HepG2 (cell line): Measurements from ENCODE around the gene TAT. TPM values are rescaled to one million over a fixed set of nuclear protein-coding genes. Genes with fewer than 3 reads are reported as not detected.

Source experiments
- ADNP ChIP-seq: sonication (generic); formaldehyde crosslinking; IDR thresholded peaks from 2 replicates; pipeline ENCODE4 v1.4.0; 2020; ENCODE audit warnings: missing genetic modification reagents
- CREB3 ChIP-seq: sonication (generic); formaldehyde crosslinking; IDR thresholded peaks from 2 replicates; pipeline ENCODE4 v1.5.0; 2020; ENCODE audit warnings: missing genetic modification reagents
- DNMT1 ChIP-seq: sonication (generic); formaldehyde crosslinking; IDR thresholded peaks from 2 replicates; pipeline ENCODE4 v1.5.1; 2020; ENCODE audit warnings: mild to moderate bottlenecking, missing genetic modification reagents
- FOXA3 ChIP-seq: IDR thresholded peaks from 2 replicates; pipeline ENCODE4 v1.6.1; 2016; ENCODE audit warnings: missing genetic modification reagents, missing compliant biosample characterization
- HMGA1 ChIP-seq: sonication (generic); formaldehyde crosslinking; conservative IDR thresholded peaks from 2 replicates; pipeline ENCODE4 v1.4.0; 2020; ENCODE audit warnings: missing genetic modification reagents
- HNF1A ChIP-seq, 2 experiments: sonication (generic) in 1 of 2; formaldehyde crosslinking in 1 of 2; IDR thresholded peaks; 2 replicates each; pipeline versions ENCODE4 v1.4.0 to v1.6.1; 2016 to 2020; ENCODE audit warnings: borderline replicate concordance in 1 of 2, low read depth in 1 of 2, mild to moderate bottlenecking in 1 of 2, missing genetic modification reagents in 1 of 2
- HNRNPUL1 ChIP-seq: fragments of 200-400 bp; formaldehyde crosslinking; IDR thresholded peaks from 2 replicates; pipeline ENCODE4 v1.6.1; 2017; ENCODE audit warnings: low read depth, mild to moderate bottlenecking, low read length, moderate library complexity
- NFKB2 ChIP-seq: sonication (generic); formaldehyde crosslinking; IDR thresholded peaks from 2 replicates; pipeline ENCODE4 v1.4.0; 2020; ENCODE audit warnings: missing genetic modification reagents, borderline replicate concordance
- PITX1 ChIP-seq: sonication (generic); formaldehyde crosslinking; IDR thresholded peaks from 2 replicates; pipeline ENCODE4 v1.5.1; 2020; ENCODE audit warnings: mild to moderate bottlenecking, missing genetic modification reagents
- ZBTB38 ChIP-seq: sonication (generic); formaldehyde crosslinking; IDR thresholded peaks from 2 replicates; pipeline ENCODE4 v1.5.1; 2020; ENCODE audit warnings: mild to moderate bottlenecking, missing genetic modification reagents
- ZC3H13 ChIP-seq: sonication (generic); formaldehyde crosslinking; IDR thresholded peaks from 2 replicates; pipeline ENCODE4 v1.8.1; 2023; ENCODE audit warnings: mild to moderate bottlenecking, missing genetic modification reagents, moderate library complexity
- ZNF33B ChIP-seq: sonication (generic); formaldehyde crosslinking; IDR thresholded peaks from 2 replicates; pipeline ENCODE4 v1.5.1; 2020; ENCODE audit warnings: mild to moderate bottlenecking, missing genetic modification reagents
- ZNF790 ChIP-seq: sonication (generic); formaldehyde crosslinking; IDR thresholded peaks from 2 replicates; pipeline ENCODE4 v1.8.0; 2022; ENCODE audit warnings: missing genetic modification reagents, mild to moderate bottlenecking, borderline replicate concordance
- polyA plus RNA-seq, 8 experiments: library from polyadenylated mRNA; depleted of rRNA in 3 of 8; stranded (reverse) in 7 of 8; unstranded in 1 of 8; fragments of >200 nt; fragmentation: Illumina TruSeq in 4 of 8; extraction: Trizol in 4 of 8; gene quantifications; 2 replicates each; pipeline versions ENCODE4 v1.2.1 to v1.2.3, GENCODE V29; 2011 to 2016; ENCODE audit warnings: low read depth in 4 of 8, missing spikeins in 1 of 8, mixed read lengths in 1 of 8; ENCODE audit not compliant: insufficient read depth in 1 of 8
- total RNA-seq, 5 experiments: library from RNA; depleted of rRNA; stranded (reverse); fragments of >200 nt; fragmentation: Illumina TruSeq; extraction: Trizol; gene quantifications; 2 replicates each; pipeline ENCODE4 v1.2.3, GENCODE V29; 2016; ENCODE audit warnings: low read depth in 1 of 5
- TF ChIP-seq, protein P1 (sequence below): sonication (generic); formaldehyde crosslinking; conservative IDR thresholded peaks from 2 replicates; pipeline ENCODE4 v1.4.0; 2020; ENCODE audit warnings: mild to moderate bottlenecking, missing genetic modification reagents, moderate library complexity
- TF ChIP-seq, protein P2 (sequence below): sonication (generic); formaldehyde crosslinking; IDR thresholded peaks from 2 replicates; pipeline ENCODE4 v1.5.0; 2020; ENCODE audit warnings: mild to moderate bottlenecking, missing genetic modification reagents, borderline replicate concordance
- TF ChIP-seq, protein P3 (sequence below): sonication (generic); formaldehyde crosslinking; IDR thresholded peaks from 2 replicates; pipeline ENCODE4 v1.5.1; 2020; ENCODE audit warnings: missing genetic modification reagents, mild to moderate bottlenecking, borderline replicate concordance

Gene TAT
- total and polyA plus RNA-seq, 2 of the 13 experiments (the other 11 are each of a cell fraction or from before 2014, with no cell fraction given) = 1.6 to 5.8 TPM

GRCh38 chr16:71623597-71623996 lies 46.7 kb upstream of the TAT start (continued):
- TF ChIP-seq HNF1A (IDR thresholded peaks at IDR 0.05; ENCODE audit: low read depth) (no peak), HNF1A (CRISPR knock-in tag; IDR thresholded peaks at IDR 0.05; ENCODE audit: borderline replicate concordance) (no peak), HNRNPUL1 (no peak), PITX1 (CRISPR knock-in tag) (peak; percentile 36; the same call in 1 of the 2 replicates), HMGA1 (no peak), ZNF790 (CRISPR knock-in tag) (no peak), ADNP (no peak), CREB3 (CRISPR knock-in tag) (no peak), ZNF33B (no peak), NFKB2 (CRISPR knock-in tag) (no peak), FOXA3 (peak; percentile 86), ZC3H13 (CRISPR knock-in tag) (no peak), DNMT1 (CRISPR knock-in tag) (no peak), ZBTB38 (CRISPR knock-in tag) (no peak)
- TF ChIP-seq, protein P1, sequence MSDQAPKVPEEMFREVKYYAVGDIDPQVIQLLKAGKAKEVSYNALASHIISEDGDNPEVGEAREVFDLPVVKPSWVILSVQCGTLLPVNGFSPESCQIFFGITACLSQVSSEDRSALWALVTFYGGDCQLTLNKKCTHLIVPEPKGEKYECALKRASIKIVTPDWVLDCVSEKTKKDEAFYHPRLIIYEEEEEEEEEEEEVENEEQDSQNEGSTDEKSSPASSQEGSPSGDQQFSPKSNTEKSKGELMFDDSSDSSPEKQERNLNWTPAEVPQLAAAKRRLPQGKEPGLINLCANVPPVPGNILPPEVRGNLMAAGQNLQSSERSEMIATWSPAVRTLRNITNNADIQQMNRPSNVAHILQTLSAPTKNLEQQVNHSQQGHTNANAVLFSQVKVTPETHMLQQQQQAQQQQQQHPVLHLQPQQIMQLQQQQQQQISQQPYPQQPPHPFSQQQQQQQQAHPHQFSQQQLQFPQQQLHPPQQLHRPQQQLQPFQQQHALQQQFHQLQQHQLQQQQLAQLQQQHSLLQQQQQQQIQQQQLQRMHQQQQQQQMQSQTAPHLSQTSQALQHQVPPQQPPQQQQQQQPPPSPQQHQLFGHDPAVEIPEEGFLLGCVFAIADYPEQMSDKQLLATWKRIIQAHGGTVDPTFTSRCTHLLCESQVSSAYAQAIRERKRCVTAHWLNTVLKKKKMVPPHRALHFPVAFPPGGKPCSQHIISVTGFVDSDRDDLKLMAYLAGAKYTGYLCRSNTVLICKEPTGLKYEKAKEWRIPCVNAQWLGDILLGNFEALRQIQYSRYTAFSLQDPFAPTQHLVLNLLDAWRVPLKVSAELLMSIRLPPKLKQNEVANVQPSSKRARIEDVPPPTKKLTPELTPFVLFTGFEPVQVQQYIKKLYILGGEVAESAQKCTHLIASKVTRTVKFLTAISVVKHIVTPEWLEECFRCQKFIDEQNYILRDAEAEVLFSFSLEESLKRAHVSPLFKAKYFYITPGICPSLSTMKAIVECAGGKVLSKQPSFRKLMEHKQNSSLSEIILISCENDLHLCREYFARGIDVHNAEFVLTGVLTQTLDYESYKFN (CRISPR knock-in tag) = peak; percentile 83
- TF ChIP-seq, protein P2, sequence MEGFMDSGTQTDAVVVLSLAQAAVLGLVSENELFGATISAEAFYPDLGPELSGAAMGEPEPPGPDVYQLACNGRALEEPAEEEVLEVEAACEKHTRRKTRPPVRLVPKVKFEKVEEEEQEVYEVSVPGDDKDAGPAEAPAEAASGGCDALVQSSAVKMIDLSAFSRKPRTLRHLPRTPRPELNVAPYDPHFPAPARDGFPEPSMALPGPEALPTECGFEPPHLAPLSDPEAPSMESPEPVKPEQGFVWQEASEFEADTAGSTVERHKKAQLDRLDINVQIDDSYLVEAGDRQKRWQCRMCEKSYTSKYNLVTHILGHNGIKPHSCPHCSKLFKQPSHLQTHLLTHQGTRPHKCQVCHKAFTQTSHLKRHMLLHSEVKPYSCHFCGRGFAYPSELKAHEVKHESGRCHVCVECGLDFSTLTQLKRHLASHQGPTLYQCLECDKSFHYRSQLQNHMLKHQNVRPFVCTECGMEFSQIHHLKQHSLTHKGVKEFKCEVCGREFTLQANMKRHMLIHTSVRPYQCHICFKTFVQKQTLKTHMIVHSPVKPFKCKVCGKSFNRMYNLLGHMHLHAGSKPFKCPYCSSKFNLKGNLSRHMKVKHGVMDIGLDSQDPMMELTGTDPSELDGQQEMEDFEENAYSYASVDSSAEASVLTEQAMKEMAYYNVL = peak; percentile 59; the same call in 1 of the 2 replicates
- TF ChIP-seq, protein P3, sequence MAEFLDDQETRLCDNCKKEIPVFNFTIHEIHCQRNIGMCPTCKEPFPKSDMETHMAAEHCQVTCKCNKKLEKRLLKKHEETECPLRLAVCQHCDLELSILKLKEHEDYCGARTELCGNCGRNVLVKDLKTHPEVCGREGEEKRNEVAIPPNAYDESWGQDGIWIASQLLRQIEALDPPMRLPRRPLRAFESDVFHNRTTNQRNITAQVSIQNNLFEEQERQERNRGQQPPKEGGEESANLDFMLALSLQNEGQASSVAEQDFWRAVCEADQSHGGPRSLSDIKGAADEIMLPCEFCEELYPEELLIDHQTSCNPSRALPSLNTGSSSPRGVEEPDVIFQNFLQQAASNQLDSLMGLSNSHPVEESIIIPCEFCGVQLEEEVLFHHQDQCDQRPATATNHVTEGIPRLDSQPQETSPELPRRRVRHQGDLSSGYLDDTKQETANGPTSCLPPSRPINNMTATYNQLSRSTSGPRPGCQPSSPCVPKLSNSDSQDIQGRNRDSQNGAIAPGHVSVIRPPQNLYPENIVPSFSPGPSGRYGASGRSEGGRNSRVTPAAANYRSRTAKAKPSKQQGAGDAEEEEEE (CRISPR knock-in tag) = no peak
